Activated CD4-positive, CD25-positive, alpha-beta regulatory T cell treated with anti-CD3 and anti-CD28 coated beads, Interleukin-2, amount 50 U/mL, for 24 hours (primary cell): Measurements from ENCODE around the gene ARMC5.
"Not testable (repeated sequence)": the region's sequence is repeated elsewhere in the genome, so short reads cannot be mapped to it uniquely, and the experiment has no call there.

ENCODE experiments used
- ATAC-seq, 2 donors: fragments of 150-1000 bp; cut with Tn5 transposase; one replicate each; pipeline ENCODE4 v1.10.0; 2021; ENCODE audit warnings: mild to moderate bottlenecking in 1 of 2, moderate library complexity in 1 of 2

Gene ARMC5, protein sequence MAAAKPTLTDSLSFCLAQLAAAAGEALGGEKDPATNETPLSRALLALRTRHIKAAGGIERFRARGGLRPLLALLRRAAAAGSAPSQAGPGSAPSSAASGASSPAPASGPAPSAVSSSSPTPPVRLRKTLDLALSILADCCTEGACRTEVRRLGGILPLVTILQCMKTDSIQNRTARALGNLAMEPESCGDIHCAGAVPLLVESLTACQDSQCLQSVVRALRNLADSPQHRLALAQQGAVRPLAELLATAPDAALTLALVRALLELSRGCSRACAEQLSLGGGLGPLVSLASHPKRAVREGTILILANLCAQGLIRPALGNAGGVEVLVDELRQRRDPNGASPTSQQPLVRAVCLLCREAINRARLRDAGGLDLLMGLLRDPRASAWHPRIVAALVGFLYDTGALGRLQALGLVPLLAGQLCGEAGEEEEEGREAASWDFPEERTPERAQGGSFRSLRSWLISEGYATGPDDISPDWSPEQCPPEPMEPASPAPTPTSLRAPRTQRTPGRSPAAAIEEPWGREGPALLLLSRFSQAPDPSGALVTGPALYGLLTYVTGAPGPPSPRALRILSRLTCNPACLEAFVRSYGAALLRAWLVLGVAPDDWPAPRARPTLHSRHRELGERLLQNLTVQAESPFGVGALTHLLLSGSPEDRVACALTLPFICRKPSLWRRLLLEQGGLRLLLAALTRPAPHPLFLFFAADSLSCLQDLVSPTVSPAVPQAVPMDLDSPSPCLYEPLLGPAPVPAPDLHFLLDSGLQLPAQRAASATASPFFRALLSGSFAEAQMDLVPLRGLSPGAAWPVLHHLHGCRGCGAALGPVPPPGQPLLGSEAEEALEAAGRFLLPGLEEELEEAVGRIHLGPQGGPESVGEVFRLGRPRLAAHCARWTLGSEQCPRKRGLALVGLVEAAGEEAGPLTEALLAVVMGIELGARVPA

DNA sequence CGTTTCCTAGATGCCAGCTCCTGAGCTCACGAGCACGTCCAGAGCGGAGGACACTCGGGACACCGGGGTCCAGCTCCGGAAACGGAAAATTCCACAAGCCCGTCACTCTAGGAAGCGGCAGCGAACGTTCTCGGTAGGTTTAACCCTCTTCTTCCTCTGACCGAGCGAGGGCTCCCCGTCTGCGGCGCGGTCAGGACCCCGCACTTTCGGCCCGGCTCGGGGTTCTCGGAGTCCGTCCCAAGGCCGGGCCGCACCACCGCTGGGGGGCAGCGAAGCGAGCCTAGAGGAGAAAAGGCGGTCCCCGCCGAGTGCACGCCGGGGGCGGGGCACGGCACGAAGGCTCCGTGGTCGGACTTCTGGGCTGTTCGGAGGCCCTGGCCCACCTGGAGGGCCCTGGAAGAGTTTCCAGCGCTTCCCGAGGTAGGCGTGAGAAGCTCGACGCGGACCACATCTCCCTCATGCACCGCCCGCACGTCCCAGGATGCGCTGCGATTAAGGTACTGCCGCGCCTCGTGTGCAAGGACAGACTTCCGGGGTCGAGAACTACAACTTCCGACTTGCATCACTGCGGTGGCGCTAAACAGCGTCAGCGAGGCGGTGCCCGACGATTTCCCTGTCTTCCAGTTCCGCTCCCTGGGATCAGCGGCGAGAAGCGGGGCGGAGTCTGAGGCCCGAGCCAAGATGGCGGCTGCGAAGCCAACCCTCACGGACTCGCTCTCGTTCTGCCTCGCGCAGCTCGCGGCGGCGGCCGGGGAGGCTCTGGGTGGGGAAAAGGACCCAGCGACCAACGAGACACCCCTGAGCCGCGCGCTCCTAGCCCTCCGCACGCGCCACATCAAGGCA, at the start of gene ARMC5:
TSS of gene ARMC5 (plus strand) at position 658 of the 843 bp plus-strand sequence. CDS start at position 682, 24 bp downstream.
- peak; percentile 81 to 82 for ATAC-seq

DNA sequence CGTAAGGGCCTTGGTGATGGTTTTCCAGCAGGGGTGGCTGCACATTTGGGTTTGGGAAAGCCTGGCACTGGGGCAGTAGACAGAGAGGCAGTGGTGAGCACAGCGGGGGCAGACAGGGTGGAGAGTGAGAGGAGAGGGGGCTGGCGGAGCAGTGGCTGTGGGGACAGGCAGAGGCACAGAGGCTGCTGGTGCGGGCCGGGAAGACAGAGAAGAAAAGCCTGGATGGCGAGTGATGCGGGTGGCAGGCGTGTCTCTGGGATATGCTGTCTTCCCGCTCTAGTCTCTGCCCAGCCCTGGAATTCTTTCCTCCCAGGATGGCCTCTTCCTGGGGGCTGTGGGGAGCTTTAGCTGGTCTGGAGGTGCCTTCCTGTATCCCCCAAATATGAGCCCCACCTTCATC, 49.2 kb upstream of the ARMC5 start:
- no peak for ATAC-seq

DNA sequence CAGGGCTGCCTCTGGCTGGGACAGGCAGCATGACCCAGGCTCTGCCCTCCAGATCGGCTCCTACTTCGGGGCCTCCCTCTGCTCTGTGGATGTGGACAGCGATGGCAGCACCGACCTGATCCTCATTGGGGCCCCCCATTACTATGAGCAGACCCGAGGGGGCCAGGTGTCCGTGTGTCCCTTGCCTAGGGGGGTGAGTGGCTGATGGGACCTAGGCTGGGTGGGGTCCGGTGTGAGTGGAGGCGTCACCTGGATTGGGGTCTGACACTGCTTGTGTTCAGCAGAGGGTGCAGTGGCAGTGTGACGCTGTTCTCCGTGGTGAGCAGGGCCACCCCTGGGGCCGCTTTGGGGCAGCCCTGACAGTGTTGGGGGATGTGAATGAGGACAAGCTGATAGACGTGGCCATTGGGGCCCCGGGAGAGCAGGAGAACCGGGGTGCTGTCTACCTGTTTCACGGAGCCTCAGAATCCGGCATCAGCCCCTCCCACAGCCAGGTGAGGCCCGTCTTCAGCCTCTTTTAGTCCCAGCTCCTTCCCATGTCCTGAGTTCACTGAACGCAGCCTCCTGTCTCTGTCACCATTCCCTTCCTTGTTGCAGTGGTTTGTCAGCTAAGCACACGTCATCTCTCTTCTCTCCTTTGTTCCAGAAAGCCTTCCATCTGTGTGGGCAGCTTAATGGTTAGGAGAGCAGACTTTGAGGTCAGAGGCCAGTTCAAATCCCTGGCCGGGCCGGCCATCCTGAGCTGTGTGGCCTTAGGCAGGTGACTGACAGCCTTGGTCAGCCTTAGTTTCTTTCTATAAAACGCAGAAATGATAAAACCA, 48.1 kb upstream of the ARMC5 start:
- no peak for ATAC-seq

DNA sequence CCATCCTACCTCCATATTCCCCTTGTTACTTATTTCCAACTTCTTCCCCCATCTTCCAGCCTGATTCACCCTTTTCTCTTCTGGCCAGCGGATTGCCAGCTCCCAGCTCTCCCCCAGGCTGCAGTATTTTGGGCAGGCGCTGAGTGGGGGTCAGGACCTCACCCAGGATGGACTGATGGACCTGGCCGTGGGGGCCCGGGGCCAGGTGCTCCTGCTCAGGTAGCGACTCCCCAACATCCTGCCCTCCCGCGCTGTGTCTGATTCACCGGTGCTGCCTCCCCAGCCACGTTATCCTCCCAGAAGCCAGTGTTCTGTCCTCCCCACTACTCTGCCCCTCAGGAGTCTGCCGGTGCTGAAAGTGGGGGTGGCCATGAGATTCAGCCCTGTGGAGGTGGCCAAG, 46.6 kb upstream of the ARMC5 start:
- ATAC-seq, result no peak

DNA sequence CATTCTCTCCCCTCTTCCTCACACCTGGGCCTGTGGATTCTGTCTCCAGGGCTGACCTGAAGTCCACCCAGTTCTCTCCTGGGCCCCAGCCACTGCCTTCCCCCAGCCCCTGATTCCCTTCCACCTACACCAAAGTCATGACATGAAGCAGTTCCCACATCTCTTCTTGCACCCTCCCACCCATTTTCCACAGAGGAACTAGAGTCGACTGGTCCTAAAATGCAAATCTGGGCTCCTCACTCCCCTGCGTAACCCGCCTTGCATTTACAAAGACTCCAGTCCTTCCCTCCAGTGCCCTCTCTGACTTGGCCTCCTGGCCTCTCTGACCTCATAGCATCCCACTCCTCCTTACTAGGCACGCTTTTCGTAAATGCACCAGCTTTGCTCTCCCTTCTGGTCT, 45.9 kb upstream of the ARMC5 start:
- ATAC-seq, result no peak

DNA sequence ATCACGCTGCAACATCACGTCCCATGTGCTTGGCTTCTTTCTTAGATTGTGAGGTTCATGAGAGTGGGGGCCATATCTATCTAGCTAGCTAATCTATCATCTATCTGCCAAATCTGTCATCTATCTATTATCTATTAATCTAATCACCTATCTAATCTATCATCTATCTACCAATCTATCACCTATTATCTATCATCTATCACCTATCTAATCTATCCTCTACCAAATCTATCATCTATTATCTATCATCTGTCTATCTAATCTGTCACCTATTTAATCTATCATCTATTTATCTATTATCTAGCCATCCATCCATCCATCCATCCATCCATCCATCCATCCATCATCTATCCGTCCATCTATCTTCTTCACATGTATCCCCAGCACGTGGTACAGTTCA, 45.4 kb upstream of the ARMC5 start:
- no peak for ATAC-seq

DNA sequence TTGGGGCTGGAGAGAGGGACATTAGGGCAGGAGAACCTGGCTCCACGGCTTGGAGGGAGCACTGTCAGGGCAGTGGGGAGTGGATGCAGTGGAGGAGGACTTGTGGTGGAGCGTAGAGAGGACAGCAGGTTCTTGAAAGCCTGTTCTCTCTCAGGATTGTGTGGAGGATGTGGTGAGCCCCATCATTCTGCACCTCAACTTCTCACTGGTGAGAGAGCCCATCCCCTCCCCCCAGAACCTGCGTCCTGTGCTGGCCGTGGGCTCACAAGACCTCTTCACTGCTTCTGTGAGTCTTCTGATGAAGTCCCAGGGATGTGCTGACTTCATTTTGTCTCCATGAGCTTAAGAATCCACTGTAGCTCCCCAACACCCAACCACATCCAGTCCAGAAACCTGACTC, 44.6 kb upstream of the ARMC5 start:
- no peak for ATAC-seq

DNA sequence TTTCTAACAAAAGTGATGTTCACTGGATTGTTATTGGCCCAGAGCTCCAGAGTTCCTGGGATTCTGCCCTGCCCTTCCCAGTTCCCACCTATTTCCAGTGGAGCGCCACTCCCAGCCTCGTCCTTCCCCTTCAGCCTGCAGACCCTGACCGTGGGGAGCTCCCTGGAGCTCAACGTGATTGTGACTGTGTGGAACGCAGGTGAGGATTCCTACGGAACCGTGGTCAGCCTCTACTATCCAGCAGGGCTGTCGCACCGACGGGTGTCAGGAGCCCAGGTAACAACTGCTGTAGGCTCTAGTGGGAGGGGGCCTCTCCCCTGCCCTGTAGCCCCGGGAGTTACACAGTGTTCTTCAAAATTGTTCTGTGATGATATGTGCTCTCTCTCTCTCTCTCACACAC, 42.9 kb upstream of the ARMC5 start:
- no peak for ATAC-seq

DNA sequence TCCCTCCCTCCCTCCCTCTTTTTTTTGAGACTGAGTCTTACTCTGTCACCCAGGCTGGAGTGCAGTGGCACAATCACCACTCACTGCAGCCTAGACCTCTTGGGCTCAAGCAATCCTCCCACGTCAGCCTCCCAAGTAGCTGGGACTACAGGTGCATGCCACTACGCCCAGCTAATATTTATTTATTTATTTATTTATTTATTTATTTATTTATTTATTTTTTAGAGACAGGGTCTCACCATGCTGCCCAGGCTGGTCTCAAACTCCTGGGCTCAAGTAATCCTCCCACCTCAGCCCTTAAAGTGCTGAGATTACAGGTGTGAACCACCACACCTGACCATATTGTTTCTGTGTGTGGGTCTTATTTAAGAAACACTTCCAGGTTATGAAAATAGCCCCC, 42.3 kb upstream of the ARMC5 start:
- ATAC-seq, result not testable (repeated sequence)

DNA sequence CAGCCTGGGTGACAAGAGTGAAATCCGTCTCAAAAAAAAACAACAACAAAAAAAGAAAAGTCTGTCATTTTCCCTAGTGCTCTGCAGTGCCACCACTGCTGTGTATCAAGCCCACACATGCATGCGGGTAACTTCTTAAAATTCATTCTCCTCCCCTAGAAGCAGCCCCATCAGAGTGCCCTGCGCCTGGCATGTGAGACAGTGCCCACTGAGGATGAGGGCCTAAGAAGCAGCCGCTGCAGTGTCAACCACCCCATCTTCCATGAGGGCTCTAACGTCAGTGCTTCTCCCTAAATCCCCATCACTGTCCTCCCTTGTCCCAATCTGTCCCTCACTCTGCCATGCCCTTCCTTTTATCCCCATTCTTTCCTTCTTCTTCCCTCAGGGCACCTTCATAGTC, 41.4 kb upstream of the ARMC5 start:
- no peak for ATAC-seq

DNA sequence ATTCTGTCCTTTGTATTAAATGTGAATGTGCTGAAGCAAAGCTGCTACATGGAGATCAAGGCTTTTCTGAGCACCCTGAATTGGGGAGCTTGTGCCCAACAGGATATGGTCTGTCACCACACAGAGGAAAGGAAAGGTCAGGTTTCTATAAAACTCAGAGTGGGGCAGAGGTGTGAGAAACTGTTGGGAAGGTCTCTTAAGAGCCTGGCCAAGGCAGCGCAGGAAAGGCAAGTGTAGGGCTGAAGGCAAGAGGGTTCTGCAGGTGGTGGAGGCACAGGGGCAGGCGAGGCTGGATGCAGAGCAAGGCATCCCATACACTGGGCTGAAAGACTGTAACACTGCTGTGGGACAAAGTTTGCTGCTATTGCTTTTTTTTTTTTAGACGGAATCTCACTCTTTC, 39.3 kb upstream of the ARMC5 start:
- ATAC-seq, result no peak

DNA sequence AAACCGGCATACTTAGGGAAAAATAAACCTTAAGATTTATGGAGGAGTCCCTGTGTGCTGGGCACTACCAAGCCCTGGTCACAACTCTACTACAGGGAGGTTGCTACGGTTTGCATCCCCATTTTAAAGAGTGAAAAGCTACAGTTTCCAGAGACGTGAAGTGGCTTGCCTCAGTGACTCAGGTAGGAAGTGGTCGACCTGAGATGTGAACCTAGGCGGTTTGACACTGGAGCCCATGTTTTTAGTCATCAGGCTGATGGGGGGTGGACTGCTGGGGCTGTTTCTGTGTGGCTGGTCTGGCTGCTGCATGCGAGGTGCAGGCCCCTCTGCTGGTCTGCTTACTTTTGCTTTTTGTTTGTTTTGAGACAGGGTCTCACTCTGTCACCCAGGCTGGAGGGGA, 37.7 kb upstream of the ARMC5 start:
- peak; percentile 94 to 96 for ATAC-seq

DNA sequence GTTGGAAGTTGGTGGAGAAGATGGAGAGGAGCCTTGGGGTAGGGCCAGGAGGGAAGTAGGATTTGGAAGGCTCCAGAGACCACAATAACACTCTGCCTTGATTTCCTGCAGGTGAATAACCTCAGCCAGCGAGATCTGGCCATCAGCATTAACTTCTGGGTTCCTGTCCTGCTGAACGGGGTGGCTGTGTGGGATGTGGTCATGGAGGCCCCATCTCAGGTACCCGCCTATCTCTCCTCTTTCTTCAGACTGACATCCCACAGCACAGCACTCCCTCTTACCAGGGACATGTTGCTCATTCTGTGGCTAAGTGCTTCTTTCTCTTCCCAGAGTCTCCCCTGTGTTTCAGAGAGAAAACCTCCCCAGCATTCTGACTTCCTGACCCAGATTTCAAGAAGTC, 36.1 kb upstream of the ARMC5 start:
- no peak for ATAC-seq

DNA sequence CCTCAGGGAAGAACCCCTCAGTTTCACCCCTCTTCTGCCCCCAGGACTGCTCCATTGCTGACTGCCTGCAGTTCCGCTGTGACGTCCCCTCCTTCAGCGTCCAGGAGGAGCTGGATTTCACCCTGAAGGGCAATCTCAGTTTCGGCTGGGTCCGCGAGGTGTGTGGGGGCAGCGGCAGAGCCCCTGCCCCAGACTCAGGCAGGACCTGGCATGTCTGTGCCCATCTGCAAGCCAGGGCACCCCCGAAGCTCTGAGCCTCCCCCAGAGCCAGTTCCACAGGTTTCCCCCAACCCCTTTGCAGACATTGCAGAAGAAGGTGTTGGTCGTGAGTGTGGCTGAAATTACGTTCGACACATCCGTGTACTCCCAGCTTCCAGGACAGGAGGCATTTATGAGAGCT, 35.5 kb upstream of the ARMC5 start:
- ATAC-seq, result no peak

DNA sequence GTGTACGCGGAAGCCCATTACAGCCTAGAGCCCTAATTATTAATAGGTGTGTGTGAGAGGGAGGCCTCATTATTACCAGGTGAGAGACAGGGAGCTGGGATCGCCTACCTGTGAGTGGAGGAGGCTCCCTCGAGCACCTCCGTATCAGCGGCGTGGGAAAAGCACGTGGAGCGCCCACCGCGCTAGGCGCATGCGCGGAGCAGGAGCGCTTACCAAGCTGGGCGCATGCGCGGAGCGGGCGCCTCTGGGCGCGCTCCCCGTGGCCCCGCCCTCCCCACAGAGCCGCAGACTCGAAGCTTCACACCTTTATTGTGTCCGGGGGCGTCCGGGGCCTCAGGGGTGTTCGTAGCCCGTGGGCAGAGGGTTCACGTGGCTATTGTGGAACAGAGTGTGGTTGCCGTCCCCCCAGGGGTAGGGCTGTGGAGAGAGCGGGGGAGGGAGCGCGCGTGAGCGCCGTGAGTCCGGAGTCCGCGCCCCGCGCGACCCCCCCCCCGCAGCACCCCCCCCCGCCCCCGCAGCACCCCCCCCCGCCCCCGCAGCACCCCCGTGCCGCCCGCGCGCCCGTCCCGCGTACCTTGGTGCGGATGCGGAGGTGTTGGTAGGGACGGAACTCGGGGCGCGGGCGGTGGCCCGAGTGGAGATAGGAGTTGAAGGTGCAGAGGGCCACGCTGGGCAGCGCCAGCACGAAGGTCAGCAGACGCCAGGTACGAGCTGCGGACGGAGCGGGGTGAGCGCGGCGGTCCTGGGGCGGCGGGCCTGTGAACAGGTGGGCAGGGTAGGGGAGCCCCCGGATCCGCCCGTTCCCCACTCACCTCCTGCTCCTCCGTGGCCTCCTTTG, 31.6 kb upstream of the ARMC5 start:
- ATAC-seq, result peak; percentile 35 to 41

DNA sequence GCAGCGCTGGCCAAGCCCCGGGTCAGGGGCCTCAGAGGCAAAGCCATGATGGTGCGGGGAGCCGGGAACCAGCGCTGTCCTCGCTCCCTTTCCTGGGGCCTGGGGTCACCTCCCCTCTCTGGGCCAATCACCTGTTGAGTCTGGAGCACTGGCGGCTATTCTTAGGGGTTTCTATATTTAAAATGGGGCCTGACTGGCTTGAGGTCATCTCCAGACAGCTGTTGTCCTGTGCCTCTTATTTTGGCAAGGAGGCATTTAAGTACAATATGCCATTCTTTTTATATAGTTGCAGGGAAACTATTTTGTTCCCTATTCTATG, 31.1 kb upstream of the ARMC5 start, which contains the start of gene COX6A2:
TSS of gene COX6A2 (minus strand) at position 82 of the 319 bp plus-strand sequence. CDS start at position 47, 35 bp downstream.
- no peak for ATAC-seq

DNA sequence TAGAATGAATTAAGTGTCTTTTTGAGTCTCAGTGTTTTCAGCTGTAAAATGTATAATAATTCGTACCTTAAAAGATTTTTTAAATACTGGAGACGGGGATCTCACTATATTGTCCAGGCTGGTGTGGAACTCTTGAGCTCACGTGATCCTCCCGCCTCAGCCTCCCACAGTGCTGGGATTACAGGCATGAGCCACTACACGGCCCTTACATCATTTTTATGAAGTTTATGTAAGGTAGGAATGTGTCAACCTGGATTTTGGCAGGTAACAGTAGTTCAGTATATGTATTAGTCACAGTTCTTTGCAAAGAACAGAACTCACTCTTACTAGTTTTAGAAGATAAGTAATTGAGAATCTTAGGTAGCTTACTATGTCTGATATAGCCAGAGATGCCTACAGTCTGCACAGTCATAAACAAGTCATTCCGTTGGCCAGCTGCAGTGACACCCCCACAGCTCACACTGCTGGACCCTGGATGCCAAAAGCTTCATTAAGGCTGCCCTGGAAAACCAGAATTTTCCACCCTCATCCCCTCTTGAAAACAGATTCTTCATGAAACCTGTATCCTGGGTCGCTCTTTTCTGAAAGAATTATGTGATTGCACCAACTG, 30.6 kb upstream of the ARMC5 start:
- no peak for ATAC-seq

DNA sequence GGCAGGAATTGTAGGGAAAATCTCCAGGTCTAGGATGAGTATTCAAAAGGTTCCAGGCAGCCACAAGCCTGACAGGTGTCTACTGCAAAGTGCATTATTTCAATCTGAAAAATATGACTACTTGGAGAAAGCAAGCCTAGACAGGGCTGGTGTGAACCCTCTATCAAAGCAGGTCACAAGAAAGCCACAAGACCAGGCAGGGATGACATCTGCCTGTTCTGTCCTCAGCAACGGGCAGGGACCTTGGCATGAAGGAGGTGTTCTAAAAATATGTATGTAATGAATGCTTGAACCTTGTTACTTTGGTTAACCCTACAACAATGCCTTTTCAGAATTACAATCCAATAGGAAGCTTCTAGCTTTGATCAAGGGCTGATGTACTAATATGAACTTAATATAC, 30.0 kb upstream of the ARMC5 start:
- no peak for ATAC-seq

DNA sequence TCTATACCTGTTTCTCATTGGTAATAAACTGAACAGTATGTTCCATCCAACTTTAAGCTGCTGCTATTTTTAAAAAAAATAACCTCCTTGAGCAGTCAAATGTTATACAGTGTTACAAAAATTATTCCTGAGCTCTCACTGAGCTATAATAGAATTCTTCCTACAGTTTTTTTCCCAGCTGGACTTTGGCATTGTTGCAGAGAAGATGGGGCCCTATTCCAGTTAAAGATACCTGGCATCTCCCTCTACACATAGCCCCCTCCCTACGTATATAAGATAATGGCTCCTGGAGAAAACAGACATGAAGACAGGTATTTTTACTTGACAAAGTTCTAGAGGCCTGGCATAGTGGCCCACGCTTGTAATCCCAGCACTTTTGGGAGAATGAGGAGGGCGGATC, 29.5 kb upstream of the ARMC5 start:
- no peak for ATAC-seq

DNA sequence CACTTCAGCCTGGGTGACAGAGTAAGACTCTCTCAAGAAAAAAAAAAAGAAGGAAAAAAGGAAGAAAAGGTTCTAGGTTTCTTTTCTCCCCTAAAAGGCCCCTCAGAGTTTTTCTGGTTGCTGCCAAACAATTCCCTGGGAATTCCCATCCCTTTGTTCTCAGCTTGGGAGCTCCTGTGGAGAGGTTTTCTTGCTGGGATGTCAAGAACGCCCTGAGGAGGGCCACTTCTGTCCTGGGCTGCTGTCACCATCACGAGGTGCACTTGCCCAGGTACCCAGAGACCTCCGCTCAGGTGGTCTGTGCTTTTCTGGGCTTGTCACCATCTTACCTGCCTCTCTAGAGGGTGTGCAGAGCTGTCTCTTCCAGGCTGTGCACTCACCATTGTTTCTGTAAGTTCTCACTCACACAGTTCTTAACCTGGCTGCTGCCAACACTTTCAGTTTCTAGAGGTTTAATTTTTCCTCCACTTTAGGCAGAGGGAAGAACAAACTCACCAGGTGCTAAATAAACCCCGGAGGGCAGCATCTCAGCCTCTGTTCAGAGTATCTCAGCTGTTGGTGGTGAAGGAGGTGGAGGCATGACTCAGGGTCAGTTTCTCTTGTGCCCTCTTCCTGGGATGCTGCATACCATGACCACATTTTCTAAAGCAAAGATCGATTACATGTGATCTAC, 28.8 kb upstream of the ARMC5 start:
- no peak for ATAC-seq
